Thyroid gland (tissue), 4 donors: ENCODE measurements around the gene NOX1.

Source experiments
- CTCF ChIP-seq, 6 experiments: fragments of 200-600 bp in 3 of 6; fragments of 450-650 bp in 3 of 6; sonication (generic) in 3 of 6; IDR thresholded peaks; one replicate each; pipeline ENCODE4 v1.5.1; 2016 to 2019; ENCODE audit warnings: antibody characterized with exemption in 6 of 6, mild to moderate bottlenecking in 2 of 6, inconsistent platforms in 1 of 6, moderate library complexity in 1 of 6
- POLR2A ChIP-seq, 2 donors: fragments of 450-650 bp; IDR thresholded peaks; one replicate each; pipeline ENCODE4 v1.6.1; 2017; ENCODE audit warnings: antibody characterized with exemption in 2 of 2, mild to moderate bottlenecking in 2 of 2, moderate library complexity in 1 of 2

GRCh38 chrX:100915562-100915961 is 41.4 kb upstream of the NOX1 start:
- TF ChIP-seq CTCF (IDR thresholded peaks at IDR 0.05), result no peak
- no peak for TF ChIP-seq POLR2A (IDR thresholded peaks at IDR 0.05)
